Thyroid gland (tissue), 4 donors: Measurements from ENCODE around the gene HIVEP2. TPM values are rescaled to one million over a fixed set of nuclear protein-coding genes. Genes with fewer than 3 reads are reported as not detected.

ENCODE experiments used
- DNase-seq, 2 donors: peaks; one replicate each; pipeline ENCODE4 v3.0.0-alpha.2; 2019
- H3K27ac ChIP-seq, 3 donors: fragments of 200-600 bp; sonication (generic); 1 replicate in 2 of 3; 2 replicates in 1 of 3; pipeline ENCODE4 v1.5.1; 2016 to 2019; ENCODE audit warnings: mild to moderate bottlenecking in 1 of 3, moderate library complexity in 1 of 3
- H3K27me3 ChIP-seq: fragments of 200-600 bp; sonication (generic); one replicate; pipeline ENCODE4 v1.5.1; 2019
- H3K36me3 ChIP-seq, 2 donors: fragments of 200-600 bp; sonication (generic); one replicate each; pipeline ENCODE4 v1.5.1; 2016 to 2019
- H3K4me1 ChIP-seq, 2 donors: fragments of 200-600 bp; sonication (generic); one replicate each; pipeline ENCODE4 v1.5.1; 2017 to 2019
- H3K4me3 ChIP-seq, 3 donors: fragments of 200-600 bp; sonication (generic); replicated peaks in 1 of 3; 1 replicate in 2 of 3; 2 replicates in 1 of 3; pipeline ENCODE4 v1.5.1; 2016; ENCODE audit warnings: mild to moderate bottlenecking in 1 of 3
- H3K9me3 ChIP-seq: fragments of 200-600 bp; sonication (generic); one replicate; pipeline ENCODE4 v1.5.1; 2017
- POLR2A ChIP-seq, 2 donors: fragments of 450-650 bp; IDR thresholded peaks; one replicate each; pipeline ENCODE4 v1.6.1; 2017; ENCODE audit warnings: antibody characterized with exemption in 2 of 2, mild to moderate bottlenecking in 2 of 2, moderate library complexity in 1 of 2
- WGBS, 2 donors: methylation state at CpG; one replicate each; pipeline ENCODE4 v1.1.5; 2017; 5-methylcytosine and 5-hydroxymethylcytosine counted together
- intact Hi-C: fragments of 100-400 bp; cut with DNase I; formaldehyde crosslinking; loops from one replicate; pipeline ENCODE4 v1.15.1; 2023
- total RNA-seq, 4 donors: library from RNA; depleted of rRNA; stranded (reverse); fragments of >200 nt; gene quantifications; one replicate each; pipeline ENCODE4 v1.2.3, GENCODE V29; 2016
- TF ChIP-seq, protein P1 (sequence below), 6 experiments: fragments of 200-600 bp in 3 of 6; fragments of 450-650 bp in 3 of 6; sonication (generic) in 3 of 6; IDR thresholded peaks; one replicate each; pipeline ENCODE4 v1.5.1; 2016 to 2019; ENCODE audit warnings: antibody characterized with exemption in 6 of 6, mild to moderate bottlenecking in 2 of 6, inconsistent platforms in 1 of 6, moderate library complexity in 1 of 6

The HIVEP2 gene
- total RNA-seq, 4 donors from 2014 or later, result 23.3 to 41.8 (median 26.4) TPM

DNA sequence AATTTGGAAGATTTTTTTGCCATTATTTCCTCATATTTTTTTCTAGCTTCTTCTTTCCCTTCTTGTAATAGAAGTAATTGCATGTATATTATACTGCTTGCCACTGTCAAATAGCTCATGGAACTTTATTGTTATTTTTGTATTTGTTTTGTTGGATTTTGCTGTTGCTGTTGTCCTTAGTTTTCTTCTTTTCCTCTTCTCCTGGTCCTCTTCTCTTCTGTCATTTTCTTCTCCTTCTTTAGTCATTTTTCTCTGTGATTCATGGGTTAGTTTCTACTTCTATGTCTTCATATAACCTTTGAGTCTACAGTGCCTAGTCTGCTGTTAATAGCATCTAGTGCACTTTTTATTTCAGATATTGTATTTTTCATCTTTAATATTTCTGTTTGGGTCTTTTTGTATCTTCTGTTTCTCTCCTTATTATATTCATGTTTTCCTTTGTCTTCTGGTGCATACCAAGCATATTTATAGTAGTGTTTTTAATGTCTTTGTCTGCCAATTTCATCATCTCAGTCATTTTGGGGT, 226.2 kb downstream of the HIVEP2 start:
- no peaks in the 10 kb centered on the region for H3K9me3 ChIP-seq
- TF ChIP-seq, protein P1, sequence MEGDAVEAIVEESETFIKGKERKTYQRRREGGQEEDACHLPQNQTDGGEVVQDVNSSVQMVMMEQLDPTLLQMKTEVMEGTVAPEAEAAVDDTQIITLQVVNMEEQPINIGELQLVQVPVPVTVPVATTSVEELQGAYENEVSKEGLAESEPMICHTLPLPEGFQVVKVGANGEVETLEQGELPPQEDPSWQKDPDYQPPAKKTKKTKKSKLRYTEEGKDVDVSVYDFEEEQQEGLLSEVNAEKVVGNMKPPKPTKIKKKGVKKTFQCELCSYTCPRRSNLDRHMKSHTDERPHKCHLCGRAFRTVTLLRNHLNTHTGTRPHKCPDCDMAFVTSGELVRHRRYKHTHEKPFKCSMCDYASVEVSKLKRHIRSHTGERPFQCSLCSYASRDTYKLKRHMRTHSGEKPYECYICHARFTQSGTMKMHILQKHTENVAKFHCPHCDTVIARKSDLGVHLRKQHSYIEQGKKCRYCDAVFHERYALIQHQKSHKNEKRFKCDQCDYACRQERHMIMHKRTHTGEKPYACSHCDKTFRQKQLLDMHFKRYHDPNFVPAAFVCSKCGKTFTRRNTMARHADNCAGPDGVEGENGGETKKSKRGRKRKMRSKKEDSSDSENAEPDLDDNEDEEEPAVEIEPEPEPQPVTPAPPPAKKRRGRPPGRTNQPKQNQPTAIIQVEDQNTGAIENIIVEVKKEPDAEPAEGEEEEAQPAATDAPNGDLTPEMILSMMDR (IDR thresholded peaks at IDR 0.05), result no peak
- TF ChIP-seq POLR2A (IDR thresholded peaks at IDR 0.05), result no peak
- no peaks in the 10 kb centered on the region for H3K36me3 ChIP-seq
- no peaks in the 10 kb centered on the region for H3K4me1 ChIP-seq
- no peak overlapping the region for H3K27ac ChIP-seq
- H3K27me3 ChIP-seq, result no peaks in the 10 kb centered on the region
- no peak overlapping the region for H3K4me3 ChIP-seq
- intact Hi-C loops, result no loop called here
- DNase-seq, result no peak

GRCh38 chr6:142716097-142716496, 228.9 kb downstream of the HIVEP2 start:
- Histone ChIP-seq H3K4me1 (no peaks in the 10 kb centered on the region), H3K27me3 (no peaks in the 10 kb centered on the region), H3K27ac (no peak overlapping the region), H3K4me3 (no peak overlapping the region), H3K36me3 (no peaks in the 10 kb centered on the region), H3K9me3 (no peaks in the 10 kb centered on the region)
- no peak for TF ChIP-seq POLR2A (IDR thresholded peaks at IDR 0.05)
- TF ChIP-seq, protein P1 (IDR thresholded peaks at IDR 0.05), result no peak
- no peak for DNase-seq
- intact Hi-C loops, result no loop called here
- 40 to 72% methylated on average over 2 of the region's 2 CpGs for whole genome bisulfite sequencing, 2 donors

- no peak for DNase-seq
- no peak overlapping the region for H3K27ac ChIP-seq
- no peaks in the 10 kb centered on the region for H3K9me3 ChIP-seq
- no peaks in the 10 kb centered on the region for H3K4me1 ChIP-seq
- H3K27me3 ChIP-seq, result no peaks in the 10 kb centered on the region
- no peak for TF ChIP-seq POLR2A (IDR thresholded peaks at IDR 0.05)
- TF ChIP-seq, protein P1 (IDR thresholded peaks at IDR 0.05), result no peak
- intact Hi-C loops, result no loop called here
- H3K36me3 ChIP-seq, result no peaks in the 10 kb centered on the region
- 68 to 72% methylated on average over 7 of the region's 7 CpGs for WGBS, 2 donors
- H3K4me3 ChIP-seq, result no peak overlapping the region
Measured at GRCh38 chr6:142714951-142715785, 229.8 kb downstream of the HIVEP2 start.

- no peak overlapping the region for H3K4me3 ChIP-seq
- no peaks in the 10 kb centered on the region for H3K27me3 ChIP-seq
- no peak for TF ChIP-seq POLR2A (IDR thresholded peaks at IDR 0.05)
- TF ChIP-seq, protein P1 (IDR thresholded peaks at IDR 0.05), result no peak
- WGBS, 2 donors, result 79 to 88% methylated on average over 4 of the region's 4 CpGs
- intact Hi-C loops, result no loop called here
- DNase-seq, result no peak
- H3K27ac ChIP-seq, result no peak overlapping the region
- H3K4me1 ChIP-seq, result no peaks in the 10 kb centered on the region
- no peaks in the 10 kb centered on the region for H3K9me3 ChIP-seq
- H3K36me3 ChIP-seq, result no peaks in the 10 kb centered on the region
Measured at GRCh38 chr6:142713959-142714358, 231.0 kb downstream of the HIVEP2 start.

DNA sequence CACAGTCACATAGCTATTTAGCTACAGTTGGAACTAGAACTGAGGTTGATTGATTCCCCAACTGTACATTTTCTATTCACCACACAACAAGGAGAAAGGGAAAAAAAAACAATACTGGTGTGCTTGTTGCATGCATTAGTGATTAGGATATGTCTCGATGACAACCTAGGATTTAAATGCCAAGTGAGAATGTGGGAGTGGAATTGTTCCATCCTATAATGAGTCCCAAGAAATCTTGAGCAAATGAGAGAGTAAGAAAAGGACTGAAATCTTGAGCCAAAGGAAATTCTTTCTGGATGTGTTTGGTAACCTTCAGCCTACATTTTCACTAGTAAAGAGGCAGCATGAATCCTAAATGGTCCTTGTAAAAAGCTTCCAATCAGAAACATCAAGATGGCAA, 232.7 kb downstream of the HIVEP2 start:
- Histone ChIP-seq H3K9me3 (no peaks in the 10 kb centered on the region), H3K27ac (no peak overlapping the region), H3K36me3 (no peaks in the 10 kb centered on the region), H3K4me1 (no peaks in the 10 kb centered on the region), H3K27me3 (no peaks in the 10 kb centered on the region), H3K4me3 (no peak overlapping the region)
- 67 to 70% methylated on average over 1 of the region's 1 CpG for whole genome bisulfite sequencing, 2 donors
- no peak for DNase-seq
- intact Hi-C loops, result no loop called here
- TF ChIP-seq, protein P1 (IDR thresholded peaks at IDR 0.05), result no peak
- no peak for TF ChIP-seq POLR2A (IDR thresholded peaks at IDR 0.05)
